H9 (cell line): ENCODE measurements around the gene CYBRD1. TPM values are rescaled to one million over a fixed set of nuclear protein-coding genes. Genes with fewer than 3 reads are reported as not detected.

Source experiments
- DNase-seq: peaks from one replicate; pipeline ENCODE4 v3.0.0-alpha.2; 2017
- H2AFZ ChIP-seq: one replicate; pipeline ENCODE4 v1.6.1; 2013; ENCODE audit warnings: mild to moderate bottlenecking, low read length, control low read depth, moderate library complexity
- H2AK5ac ChIP-seq: 2 replicates; pipeline ENCODE4 v1.6.1; 2013; ENCODE audit warnings: low read length, control low read depth, mixed read lengths; ENCODE audit not compliant: insufficient read length
- H2BK120ac ChIP-seq: one replicate; pipeline ENCODE4 v1.6.1; 2013; ENCODE audit warnings: low read depth, mild to moderate bottlenecking, low read length, control low read depth, inconsistent platforms; ENCODE audit not compliant: poor library complexity, severe bottlenecking
- H2BK12ac ChIP-seq: 2 replicates; pipeline ENCODE4 v1.6.1; 2013; ENCODE audit warnings: low read length, control low read depth, mixed read lengths, low read depth; ENCODE audit not compliant: insufficient read length
- H2BK15ac ChIP-seq: 2 replicates; pipeline ENCODE4 v1.6.1; 2013; ENCODE audit warnings: low read depth, low read length, control low read depth
- H2BK20ac ChIP-seq: one replicate; pipeline ENCODE4 v1.6.1; 2013; ENCODE audit warnings: low read depth, mild to moderate bottlenecking, low read length, control low read depth, inconsistent platforms; ENCODE audit not compliant: poor library complexity, severe bottlenecking
- H2BK5ac ChIP-seq: 2 replicates; pipeline ENCODE4 v1.6.1; 2013; ENCODE audit warnings: low read length, control low read depth, mixed read lengths; ENCODE audit not compliant: insufficient read length
- H3K14ac ChIP-seq: 2 replicates; pipeline ENCODE4 v1.6.1; 2013; ENCODE audit warnings: low read length, control low read depth; ENCODE audit not compliant: insufficient read depth
- H3K18ac ChIP-seq: 2 replicates; pipeline ENCODE4 v1.6.1; 2013; ENCODE audit warnings: low read depth, mild to moderate bottlenecking, mixed read lengths, low read length, control low read depth; ENCODE audit not compliant: insufficient read length
- H3K23ac ChIP-seq: 2 replicates; pipeline ENCODE4 v1.6.1; 2013; ENCODE audit warnings: low read length, control low read depth, mixed read lengths, low read depth; ENCODE audit not compliant: insufficient read length
- H3K23me2 ChIP-seq: 2 replicates; pipeline ENCODE4 v1.6.1; 2013; ENCODE audit warnings: low read depth, mild to moderate bottlenecking, mixed read lengths, low read length, control low read depth; ENCODE audit not compliant: insufficient read length, poor library complexity, severe bottlenecking
- H3K27ac ChIP-seq: 2 replicates; pipeline ENCODE4 v1.5.1; 2013; ENCODE audit warnings: low read length, control low read depth, mixed read lengths, low read depth; ENCODE audit not compliant: insufficient read length
- H3K27me3 ChIP-seq: 2 replicates; pipeline ENCODE4 v1.6.1; 2013; ENCODE audit warnings: low read length, control low read depth, inconsistent platforms; ENCODE audit not compliant: insufficient read depth
- H3K4ac ChIP-seq: 2 replicates; pipeline ENCODE4 v1.6.1; 2013; ENCODE audit warnings: low read depth, mild to moderate bottlenecking, control low read depth, inconsistent platforms, low read length, moderate library complexity
- H3K4me1 ChIP-seq: 2 replicates; pipeline ENCODE4 v1.6.1; 2013; ENCODE audit warnings: low read length, control low read depth, inconsistent platforms; ENCODE audit not compliant: insufficient read depth
- H3K4me2 ChIP-seq: 2 replicates; pipeline ENCODE4 v1.6.1; 2013; ENCODE audit warnings: low read length, control low read depth, mixed read lengths; ENCODE audit not compliant: insufficient read length, insufficient read depth
- H3K56ac ChIP-seq: 2 replicates; pipeline ENCODE4 v1.6.1; 2013; ENCODE audit warnings: low read depth, mild to moderate bottlenecking, mixed read lengths, low read length, control low read depth; ENCODE audit not compliant: insufficient read length
- H3K79me1 ChIP-seq: 2 replicates; pipeline ENCODE4 v1.6.1; 2013; ENCODE audit warnings: low read depth, mild to moderate bottlenecking, moderate library complexity, low read length, control low read depth, inconsistent platforms; ENCODE audit not compliant: insufficient read depth, poor library complexity, severe bottlenecking
- H3K79me2 ChIP-seq: 2 replicates; pipeline ENCODE4 v1.6.1; 2013; ENCODE audit warnings: low read length, control low read depth, inconsistent platforms; ENCODE audit not compliant: insufficient read depth
- H3K9ac ChIP-seq: 2 replicates; pipeline ENCODE4 v1.6.1; 2013; ENCODE audit warnings: low read length, control low read depth, mixed read lengths; ENCODE audit not compliant: insufficient read length; ENCODE audit errors: extremely low read depth
- H3K9me3 ChIP-seq: one replicate; pipeline ENCODE4 v1.6.1; 2013; ENCODE audit warnings: low read depth, low read length, inconsistent platforms; ENCODE audit not compliant: control insufficient read depth
- H3T11ph ChIP-seq: one replicate; pipeline ENCODE4 v1.6.1; 2013; ENCODE audit warnings: mild to moderate bottlenecking, low read length, control low read depth, inconsistent platforms
- H4K20me1 ChIP-seq: one replicate; pipeline ENCODE4 v1.6.1; 2013; ENCODE audit not compliant: control insufficient read depth, insufficient read length, insufficient read depth
- H4K5ac ChIP-seq: 2 replicates; pipeline ENCODE4 v1.6.1; 2013; ENCODE audit warnings: low read depth, mild to moderate bottlenecking, mixed read lengths, low read length, control low read depth; ENCODE audit not compliant: insufficient read length
- H4K8ac ChIP-seq: replicated peaks from 2 replicates; pipeline ENCODE4 v1.6.1; 2013; ENCODE audit warnings: low read length, control low read depth, mixed read lengths, low read depth; ENCODE audit not compliant: insufficient read length
- H4K91ac ChIP-seq: 2 replicates; pipeline ENCODE4 v1.6.1; 2013; ENCODE audit warnings: low read depth, mild to moderate bottlenecking, moderate library complexity, mixed read lengths, low read length, control low read depth; ENCODE audit not compliant: insufficient read length
- H3K27ac Mint-ChIP-seq, 3 experiments: 2 replicates in 2 of 3; 3 replicates in 1 of 3; pipeline ENCODE4 v1.8.0; 2020 to 2021; ENCODE audit warnings: mixed read lengths in 3 of 3, mild to moderate bottlenecking in 1 of 3, moderate library complexity in 1 of 3
- H3K27me3 Mint-ChIP-seq: 2 replicates; pipeline ENCODE4 v1.8.0; 2021; ENCODE audit warnings: low read depth, mild to moderate bottlenecking, moderate library complexity, mixed read lengths
- H3K36me3 Mint-ChIP-seq, 3 experiments: 2 replicates in 2 of 3; 3 replicates in 1 of 3; pipeline ENCODE4 v1.8.0; 2020 to 2021; ENCODE audit warnings: low read depth in 3 of 3, mixed read lengths in 3 of 3; ENCODE audit not compliant: insufficient read depth in 1 of 3
- H3K4me1 Mint-ChIP-seq, 2 experiments: 2 replicates each; pipeline ENCODE4 v1.8.0; 2020; ENCODE audit warnings: mixed read lengths in 2 of 2
- H3K4me3 Mint-ChIP-seq, 2 experiments: 2 replicates in 1 of 2; 3 replicates in 1 of 2; pipeline ENCODE4 v1.8.0; 2020 to 2021; ENCODE audit warnings: mild to moderate bottlenecking in 2 of 2, mixed read lengths in 2 of 2, moderate library complexity in 1 of 2
- H3K9me3 Mint-ChIP-seq, 2 experiments: 2 replicates in 1 of 2; 3 replicates in 1 of 2; pipeline ENCODE4 v1.8.0; 2020; ENCODE audit warnings: mild to moderate bottlenecking in 2 of 2, mixed read lengths in 2 of 2, moderate library complexity in 1 of 2
- WGBS: extraction: QIAGEN DNeasy Blood & Tissue Kit; methylation state at CpG from one replicate; pipeline ENCODE4 v1.1.7; 2013; ENCODE audit warnings: missing lambda C conversion rate, low lambda C conversion rate, mixed read lengths; ENCODE audit not compliant: insufficient read length; ENCODE audit errors: extremely low coverage; 5-methylcytosine and 5-hydroxymethylcytosine counted together
- total RNA-seq: library from RNA; stranded (reverse); gene quantifications from 2 replicates; pipeline ENCODE4 v1.2.1, GENCODE V29; 2021
- TF ChIP-seq, protein P1 (sequence below): fragments of 200-600 bp; sonication (generic); conservative IDR thresholded peaks from 3 replicates; pipeline ENCODE4 v1.8.0; 2021; ENCODE audit warnings: antibody characterized with exemption, mild to moderate bottlenecking

Gene CYBRD1
- total RNA-seq, 1 experiment from 2014 or later = 3.6 TPM

DNA sequence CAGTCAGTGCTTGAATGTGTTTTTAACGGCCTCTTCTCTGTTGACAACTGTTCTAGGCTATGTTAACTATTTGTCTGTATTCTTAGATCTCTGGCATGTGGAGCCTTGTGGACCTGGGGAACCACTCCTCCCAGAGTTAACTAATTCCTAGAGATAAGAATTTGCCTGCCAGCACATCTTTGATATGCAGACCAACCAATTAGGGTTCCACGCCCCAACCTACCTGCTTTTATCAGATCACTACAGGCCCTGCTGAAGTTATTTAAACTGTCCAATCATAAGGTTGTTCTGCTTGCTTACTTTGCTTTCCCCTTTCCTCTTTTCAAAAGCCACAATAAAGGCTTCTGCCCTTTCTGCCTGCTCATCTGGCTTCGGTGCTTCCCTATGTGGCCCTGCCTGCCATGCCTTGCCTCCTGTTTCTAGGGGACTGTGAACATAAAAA is 8.5 kb upstream of the CYBRD1 start:
- Histone ChIP-seq H3K4ac (no peak overlapping the region), H3K9ac (no peak overlapping the region), H3K23me2 (no peaks in the 10 kb centered on the region), H3T11ph (no peak overlapping the region), H2BK20ac (no peak overlapping the region), H2AK5ac (no peak overlapping the region), H3K9me3 (no peaks in the 10 kb centered on the region), H4K5ac (no peak overlapping the region), H2BK120ac (no peak overlapping the region), H2AFZ (no peak overlapping the region), H4K8ac (no peak overlapping the region), H3K4me1 (peaks cover 4% of the 10 kb centered on the region; the same call in 1 of the 2 replicates), H3K56ac (no peak overlapping the region), H3K14ac (no peak overlapping the region), H3K23ac (no peak overlapping the region), H3K4me2 (no peak overlapping the region), H3K27me3 (no peaks in the 10 kb centered on the region), H3K18ac (no peak overlapping the region), H3K27ac (no peak overlapping the region), H2BK12ac (no peak overlapping the region), H4K20me1 (no peaks in the 10 kb centered on the region), H4K91ac (no peak overlapping the region), H2BK5ac (no peak overlapping the region), H3K79me2 (no peaks in the 10 kb centered on the region), H2BK15ac (no peak overlapping the region), H3K79me1 (no peaks in the 10 kb centered on the region)
- H3K9me3 Mint-ChIP-seq = peaks cover 0 to 6% of the 10 kb centered on the region in 2 experiments; a peak in 1 of 5 replicates
- no peak for DNase-seq
- TF ChIP-seq, protein P1, sequence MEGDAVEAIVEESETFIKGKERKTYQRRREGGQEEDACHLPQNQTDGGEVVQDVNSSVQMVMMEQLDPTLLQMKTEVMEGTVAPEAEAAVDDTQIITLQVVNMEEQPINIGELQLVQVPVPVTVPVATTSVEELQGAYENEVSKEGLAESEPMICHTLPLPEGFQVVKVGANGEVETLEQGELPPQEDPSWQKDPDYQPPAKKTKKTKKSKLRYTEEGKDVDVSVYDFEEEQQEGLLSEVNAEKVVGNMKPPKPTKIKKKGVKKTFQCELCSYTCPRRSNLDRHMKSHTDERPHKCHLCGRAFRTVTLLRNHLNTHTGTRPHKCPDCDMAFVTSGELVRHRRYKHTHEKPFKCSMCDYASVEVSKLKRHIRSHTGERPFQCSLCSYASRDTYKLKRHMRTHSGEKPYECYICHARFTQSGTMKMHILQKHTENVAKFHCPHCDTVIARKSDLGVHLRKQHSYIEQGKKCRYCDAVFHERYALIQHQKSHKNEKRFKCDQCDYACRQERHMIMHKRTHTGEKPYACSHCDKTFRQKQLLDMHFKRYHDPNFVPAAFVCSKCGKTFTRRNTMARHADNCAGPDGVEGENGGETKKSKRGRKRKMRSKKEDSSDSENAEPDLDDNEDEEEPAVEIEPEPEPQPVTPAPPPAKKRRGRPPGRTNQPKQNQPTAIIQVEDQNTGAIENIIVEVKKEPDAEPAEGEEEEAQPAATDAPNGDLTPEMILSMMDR = no peak
- peaks cover 24 to 25% of the 10 kb centered on the region in 2 experiments for H3K4me1 Mint-ChIP-seq
- peaks cover 0 to 5% (median 3%) of the 10 kb centered on the region in 3 experiments; a peak in 4 of 7 replicates for H3K36me3 Mint-ChIP-seq
- WGBS = no CpG with 5 or more reads among the region's 3 CpGs
- H3K4me3 Mint-ChIP-seq = no peak overlapping the region
- peak overlapping the region in 1 of 3 experiments; percentile 85; a peak in 2 of 7 replicates for H3K27ac Mint-ChIP-seq
- peaks cover 10% of the 10 kb centered on the region for H3K27me3 Mint-ChIP-seq
